ENCODE data around the gene GDI1. TPM values are rescaled to one million over a fixed set of nuclear protein-coding genes. Genes with fewer than 3 reads are reported as not detected.

The GDI1 gene
- total and polyA plus RNA-seq, 10 of the 15 experiments (the other 5 are each of a cell fraction or from before 2014, with no cell fraction given), result 0.92 to 102 (median 49.6) TPM

GRCh38 chrX:154449618-154450017 is 12.7 kb downstream of the GDI1 start:
- FAIRE-seq (no peak), DNase-seq (ENCODE audit: low read depth, low spot score) (no peak), ATAC-seq (no peak)
- Histone ChIP-seq H3K4me3 (no peak overlapping the region), H3K9me3 (replicated peaks; ENCODE audit: control insufficient read depth, insufficient read depth, low read length) (no peaks in the 10 kb centered on the region; the same call in 2 of the 3 replicates), H3K4me1 (ENCODE audit: control insufficient read depth, insufficient read depth, low read length) (0 out of 2 replicates have a peak, but pooled peaks cover 3% of the 10 kb centered on the region), H3K36me3 (ENCODE audit: control insufficient read depth in 2 of 2, insufficient read depth in 2 of 2, low read length in 1 of 2) (peaks cover 0 to 2% of the 10 kb centered on the region in 2 experiments; a peak in 2 of 4 replicates), H3K27ac (ENCODE audit: control insufficient read depth, insufficient read depth) (no peak overlapping the region), H3K4me2 (ENCODE audit: control insufficient read depth, insufficient read depth) (no peak overlapping the region), H3K27me3 (replicated peaks in 1 of 2; ENCODE audit: control insufficient read depth in 2 of 2, insufficient read depth in 2 of 2, low read length in 1 of 2) (no peaks in the 10 kb centered on the region), H3K79me2 (ENCODE audit: control insufficient read depth, insufficient read depth, low read length) (peaks cover 3% of the 10 kb centered on the region), H2AFZ (ENCODE audit: control insufficient read depth, low read depth, low read length) (no peak overlapping the region), H3K9ac (ENCODE audit: control insufficient read depth, insufficient read depth, low read length) (no peak overlapping the region), H4K20me1 (ENCODE audit: control insufficient read depth, insufficient read depth) (no peaks in the 10 kb centered on the region)
- RAD21 ChIA-PET (ENCODE audit: unreplicated experiment), result no interaction called here
- 76% methylated on average over 18 of the region's 18 CpGs for whole genome bisulfite sequencing (ENCODE audit: insufficient coverage, insufficient replicate concordance, low lambda C conversion rate, missing lambda C conversion rate)
- intact Hi-C loops (cut with micrococcal nuclease; ENCODE audit: unreplicated experiment) (no loop called here), in situ Hi-C loops (cut with MboI) (no loop called here)
- CTCF ChIA-PET, result no interaction called here
- no TSS peak for BruUV-seq (replicated peaks)
- SMC1A ChIA-PET (ENCODE audit: uncharacterized antibody, unreplicated experiment), result no interaction called here
- POLR2A ChIA-PET, result no interaction called here
- TF ChIP-seq PRDM15 (CRISPR knock-in tag; IDR thresholded peaks at IDR 0.05) (no peak), LARP7 (IDR thresholded peaks at IDR 0.05) (no peak), RB1 (IDR thresholded peaks at IDR 0.05; ENCODE audit: borderline replicate concordance) (no peak), NR2C1 (IDR thresholded peaks at IDR 0.05) (no peak), ZBTB4 (CRISPR knock-in tag; IDR thresholded peaks at IDR 0.05) (no peak), ESRRA (IDR thresholded peaks at IDR 0.05; ENCODE audit: low read length) (no peak), MAX (IDR thresholded peaks at IDR 0.05; ENCODE audit: low read depth, low read length) (no peak), USF1 (IDR thresholded peaks at IDR 0.05; ENCODE audit: borderline replicate concordance, extremely low read length, insufficient read depth, low read depth, low read length) (no peak), BCL3 (IDR thresholded peaks at IDR 0.05; ENCODE audit: borderline replicate concordance, insufficient read depth, low read depth, low read length, poor library complexity, severe bottlenecking) (no peak), SMAD5 (IDR thresholded peaks at IDR 0.05; ENCODE audit: low read depth) (no peak), NFXL1 (IDR thresholded peaks at IDR 0.05; ENCODE audit: borderline replicate concordance) (no peak), BMI1 (IDR thresholded peaks at IDR 0.05; ENCODE audit: borderline replicate concordance) (no peak), ZNF207 (IDR thresholded peaks at IDR 0.05; ENCODE audit: borderline replicate concordance) (no peak), E2F4 (IDR thresholded peaks at IDR 0.05; ENCODE audit: low read depth, low read length) (no peak)
